Left forelimb (tissue), 1 donor: ENCODE results near the gene MTSS2.

ENCODE experiments used
- DNase-seq: peaks from one replicate; pipeline ENCODE4 v3.0.0-alpha.2; 2018; ENCODE audit warnings: low spot score

The MTSS2 gene, protein sequence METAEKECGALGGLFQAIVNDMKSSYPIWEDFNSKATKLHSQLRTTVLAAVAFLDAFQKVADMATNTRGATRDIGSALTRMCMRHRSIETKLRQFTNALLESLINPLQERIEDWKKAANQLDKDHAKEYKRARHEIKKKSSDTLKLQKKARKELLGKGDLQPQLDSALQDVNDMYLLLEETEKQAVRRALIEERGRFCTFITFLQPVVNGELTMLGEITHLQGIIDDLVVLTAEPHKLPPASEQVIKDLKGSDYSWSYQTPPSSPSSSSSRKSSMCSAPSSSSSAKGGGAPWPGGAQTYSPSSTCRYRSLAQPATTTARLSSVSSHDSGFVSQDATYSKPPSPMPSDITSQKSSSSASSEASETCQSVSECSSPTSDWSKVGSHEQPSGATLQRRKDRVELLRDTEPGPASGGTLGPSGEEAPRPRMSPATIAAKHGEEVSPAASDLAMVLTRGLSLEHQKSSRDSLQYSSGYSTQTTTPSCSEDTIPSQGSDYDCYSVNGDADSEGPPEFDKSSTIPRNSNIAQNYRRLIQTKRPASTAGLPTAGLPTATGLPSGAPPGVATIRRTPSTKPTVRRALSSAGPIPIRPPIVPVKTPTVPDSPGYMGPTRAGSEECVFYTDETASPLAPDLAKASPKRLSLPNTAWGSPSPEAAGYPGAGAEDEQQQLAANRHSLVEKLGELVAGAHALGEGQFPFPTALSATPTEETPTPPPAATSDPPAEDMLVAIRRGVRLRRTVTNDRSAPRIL

DNA sequence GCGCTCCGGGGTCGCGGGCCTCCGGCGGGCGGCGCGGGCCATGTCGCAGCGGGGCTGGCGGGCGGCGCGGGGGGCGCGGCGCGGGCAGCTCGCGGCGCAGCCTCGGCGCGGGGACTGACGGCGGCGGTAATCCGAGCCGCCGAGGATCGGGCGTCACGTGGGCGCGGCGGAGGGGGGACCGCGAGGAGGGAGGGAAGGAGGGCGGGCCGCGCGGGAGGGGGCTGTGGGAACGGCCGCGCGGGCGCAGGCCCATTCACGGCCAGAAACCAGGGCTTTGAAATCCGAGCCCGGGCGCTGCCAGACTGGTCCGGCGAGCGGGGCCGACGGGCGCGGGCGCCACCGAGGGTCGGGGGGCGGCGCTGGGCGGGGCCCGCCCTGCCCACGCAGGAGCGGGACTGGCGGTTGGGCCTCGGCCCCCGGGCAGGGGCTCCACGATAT lies at the start of gene MTSS2:
MTSS2 (minus strand) TSS at position 116 of the 438 bp plus-strand sequence. CDS start 262 bp downstream, outside the sequence.
- peak; percentile 92 for DNase-seq

DNA sequence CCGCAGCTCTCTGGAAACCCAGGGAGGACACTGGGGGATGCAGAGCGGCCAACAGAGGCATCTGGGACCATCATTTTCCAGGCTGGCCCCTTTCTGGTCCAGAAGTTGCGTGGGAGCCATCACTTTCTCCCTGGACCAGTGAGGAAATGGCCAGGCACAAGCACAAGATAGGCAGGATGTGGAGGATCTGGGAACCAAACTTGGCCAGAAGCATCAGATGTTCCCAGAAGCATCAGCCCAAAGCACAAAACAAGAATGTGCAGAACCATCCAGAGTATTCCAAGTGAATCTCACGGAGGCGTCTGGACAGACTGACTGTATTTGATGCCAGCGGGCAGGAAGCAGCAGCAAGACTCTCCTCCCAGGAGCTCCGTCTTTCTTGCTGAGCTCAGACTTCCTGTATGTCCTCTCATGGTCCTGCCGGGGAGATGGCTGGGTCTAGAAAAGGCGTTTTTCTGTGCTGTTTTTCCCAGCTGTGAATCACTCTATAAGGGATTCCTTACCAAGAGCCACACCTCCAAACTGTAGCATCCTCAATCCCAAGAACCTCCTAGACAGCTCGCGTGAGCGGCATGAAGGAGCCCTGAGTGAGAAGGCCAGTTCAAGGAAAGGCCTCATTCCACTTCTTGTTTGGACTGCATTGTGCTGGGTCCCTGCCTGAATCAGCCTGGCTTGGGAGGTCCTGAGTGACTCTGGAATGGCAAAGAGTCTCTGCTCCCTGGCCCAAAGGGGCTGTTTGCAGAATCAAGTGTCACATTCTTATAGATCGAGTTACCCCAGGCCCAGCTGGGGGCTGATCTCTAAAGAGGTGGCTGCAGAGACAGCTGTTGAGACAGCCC lies 49.5 kb upstream of the MTSS2 start:
- no peak for DNase-seq

DNA sequence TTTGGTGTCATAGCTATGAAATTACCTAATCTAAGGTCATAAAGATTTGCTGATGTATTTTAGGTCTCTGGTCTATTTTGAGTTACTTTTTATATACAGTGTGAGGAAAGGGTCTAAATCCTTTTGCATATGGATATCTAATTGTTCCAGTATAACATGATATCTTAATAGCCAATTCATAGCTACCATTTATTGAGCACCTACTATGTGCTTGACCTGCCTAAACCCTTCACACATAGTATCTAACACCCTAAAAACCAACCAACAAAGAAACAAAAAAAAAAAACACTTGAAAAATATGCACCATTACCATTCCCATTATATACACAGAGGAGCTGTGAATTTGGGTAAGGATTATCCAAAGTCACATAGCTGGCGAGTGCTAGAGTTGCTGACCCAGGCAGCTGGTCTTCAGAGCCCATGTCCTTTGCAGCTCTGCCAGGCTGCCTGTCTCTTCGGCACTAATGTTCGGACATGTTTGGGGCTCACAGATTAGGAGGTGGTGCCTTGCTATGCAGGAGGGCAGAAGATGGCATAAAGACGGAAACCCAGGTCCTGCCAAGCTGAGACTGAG lies 48.8 kb upstream of the MTSS2 start:
- DNase-seq = no peak

DNA sequence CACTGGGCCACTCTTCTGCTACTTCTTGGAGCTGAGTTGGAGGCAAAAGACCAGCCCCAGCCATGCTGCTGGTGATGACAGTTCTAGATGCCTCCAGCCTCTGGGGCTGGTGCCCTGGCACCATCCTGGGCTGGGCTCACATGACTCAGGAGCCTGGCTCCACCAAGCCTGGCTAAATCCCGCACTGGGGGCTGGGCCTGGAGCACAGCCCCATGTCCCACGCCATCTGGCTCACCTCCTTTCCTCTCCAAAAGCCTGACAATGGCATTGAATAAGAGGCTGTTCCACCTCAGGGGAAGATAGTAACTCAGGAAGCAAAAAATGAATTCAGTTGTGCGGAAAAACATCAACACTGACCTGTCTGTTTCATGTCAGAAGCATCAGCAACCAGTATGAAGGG lies 45.1 kb upstream of the MTSS2 start:
- DNase-seq = no peak

DNA sequence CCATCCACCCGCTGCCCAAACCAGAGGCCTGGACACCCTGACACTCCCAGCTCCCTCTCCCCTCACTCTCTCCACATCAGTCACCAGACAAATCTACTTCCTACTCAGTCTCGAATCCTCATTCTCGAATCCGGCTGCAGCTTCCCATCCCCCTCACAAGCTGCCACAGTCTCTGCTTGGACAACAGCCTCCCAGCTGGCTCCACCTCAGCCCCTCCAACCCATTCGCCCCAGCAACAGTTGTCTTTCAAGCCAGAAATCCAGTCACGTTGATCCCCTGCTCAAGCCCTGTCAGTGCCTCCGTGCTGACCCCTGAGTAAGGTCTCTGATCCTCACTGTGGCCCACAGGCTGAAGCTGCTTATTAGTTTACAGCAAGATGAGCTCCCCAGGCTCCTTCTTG lies 44.2 kb upstream of the MTSS2 start:
- no peak for DNase-seq

DNA sequence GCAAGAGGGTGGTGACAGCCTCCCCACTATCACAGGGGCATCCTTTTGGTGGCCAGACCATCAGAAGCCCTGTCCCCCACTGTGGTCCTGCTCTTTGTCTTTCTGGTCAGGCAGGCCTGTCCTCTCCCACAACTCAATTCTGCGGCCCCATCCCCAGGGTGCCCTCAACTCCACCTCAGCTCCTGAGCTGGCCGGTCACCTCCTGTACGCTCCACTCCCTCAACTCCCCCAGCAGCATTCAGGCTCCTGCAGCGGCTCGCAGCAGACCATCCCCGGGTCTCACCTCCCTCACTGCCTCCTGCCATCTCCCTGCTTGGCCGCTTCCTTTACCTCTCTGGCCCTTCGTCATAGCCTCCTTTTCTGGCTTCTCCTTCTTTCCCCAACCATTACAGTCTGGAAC lies 43.4 kb upstream of the MTSS2 start:
- DNase-seq = no peak

DNA sequence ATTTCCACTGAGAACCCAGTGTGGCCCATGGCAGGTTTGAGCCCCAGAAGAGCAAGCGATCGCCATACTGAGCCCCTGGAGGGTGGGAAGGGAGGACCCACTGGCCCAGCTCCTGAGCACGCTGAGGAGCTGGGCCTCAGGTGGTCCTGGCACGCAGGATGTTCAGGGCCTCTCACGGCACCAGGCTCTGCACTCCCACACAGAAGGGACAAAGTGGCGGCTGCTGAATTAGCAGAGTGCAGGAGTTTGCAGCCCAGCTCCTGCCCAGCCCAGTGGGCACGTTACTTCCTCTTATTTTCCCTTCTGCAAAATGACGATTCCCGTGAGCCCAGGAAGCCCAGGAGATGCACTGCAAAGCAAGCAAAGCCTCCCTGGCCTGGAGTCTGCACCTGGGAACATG lies 42.3 kb upstream of the MTSS2 start:
- no peak for DNase-seq

DNA sequence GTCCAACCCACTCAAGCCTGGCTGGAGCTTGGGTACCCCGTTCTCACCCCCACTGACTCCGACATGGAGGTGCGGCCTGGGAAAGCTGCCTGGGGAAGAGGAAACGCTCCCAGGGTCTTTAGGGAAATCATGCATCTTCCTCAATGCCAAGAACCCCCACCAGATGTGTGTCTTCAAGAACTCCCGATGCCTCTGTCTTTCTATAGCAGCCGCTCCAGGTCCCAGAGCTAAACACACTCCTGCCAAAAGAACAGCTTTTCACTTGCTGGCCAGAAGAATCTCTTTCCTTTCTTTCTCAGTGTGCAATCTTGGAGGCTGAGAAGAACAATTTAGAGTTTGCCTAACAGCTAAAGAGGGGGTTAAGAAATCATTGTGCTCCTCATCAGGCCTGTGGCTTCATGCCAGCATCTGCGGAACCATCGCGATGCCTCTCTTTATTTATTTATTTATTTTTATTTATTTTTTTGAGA lies 41.1 kb upstream of the MTSS2 start:
- peak; percentile 82 for DNase-seq

DNA sequence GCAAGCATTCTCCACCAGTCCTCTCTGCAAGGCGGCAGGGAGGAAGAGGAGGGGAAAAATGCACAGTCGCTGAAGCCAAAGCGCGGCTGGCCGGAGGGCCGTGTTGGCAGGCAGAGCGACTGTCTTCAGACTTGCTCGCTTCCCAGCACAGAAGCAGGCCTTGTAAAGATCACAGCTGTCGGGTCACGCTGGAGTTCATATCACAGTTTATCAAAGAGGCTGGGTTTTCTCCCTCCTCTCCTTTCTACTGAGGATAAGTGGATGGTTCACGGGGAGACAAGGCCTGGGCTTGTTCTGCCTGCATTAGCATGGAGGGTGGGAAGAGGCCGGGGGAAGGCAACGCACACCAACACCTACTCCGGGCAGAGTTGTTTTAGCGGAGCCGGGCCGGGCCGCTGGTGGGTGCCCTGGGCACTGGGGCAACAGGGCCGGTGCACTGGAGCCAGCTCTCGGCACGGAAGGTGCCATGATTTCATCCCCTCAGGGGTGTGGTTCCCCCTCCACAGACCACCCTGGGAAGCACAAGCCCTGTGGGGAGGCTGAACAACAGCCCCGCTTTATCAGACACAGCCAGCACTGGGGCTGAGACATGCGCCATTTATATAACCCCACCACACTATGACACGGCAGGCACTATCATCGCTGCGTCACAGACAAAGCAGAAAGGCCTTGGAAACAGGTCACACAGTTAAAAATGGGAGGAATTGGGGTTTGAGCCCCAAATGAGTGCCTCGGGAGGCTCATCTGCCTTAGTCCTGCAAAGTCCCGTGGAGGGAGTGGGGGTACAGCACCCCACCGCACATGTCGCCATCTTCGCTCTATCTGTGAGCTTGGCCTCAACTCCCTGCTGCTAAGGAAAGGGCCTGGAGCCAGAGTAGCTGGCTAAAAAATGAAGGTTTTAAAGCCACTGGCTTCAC lies 40.3 kb upstream of the MTSS2 start:
- DNase-seq = peak; percentile 82

DNA sequence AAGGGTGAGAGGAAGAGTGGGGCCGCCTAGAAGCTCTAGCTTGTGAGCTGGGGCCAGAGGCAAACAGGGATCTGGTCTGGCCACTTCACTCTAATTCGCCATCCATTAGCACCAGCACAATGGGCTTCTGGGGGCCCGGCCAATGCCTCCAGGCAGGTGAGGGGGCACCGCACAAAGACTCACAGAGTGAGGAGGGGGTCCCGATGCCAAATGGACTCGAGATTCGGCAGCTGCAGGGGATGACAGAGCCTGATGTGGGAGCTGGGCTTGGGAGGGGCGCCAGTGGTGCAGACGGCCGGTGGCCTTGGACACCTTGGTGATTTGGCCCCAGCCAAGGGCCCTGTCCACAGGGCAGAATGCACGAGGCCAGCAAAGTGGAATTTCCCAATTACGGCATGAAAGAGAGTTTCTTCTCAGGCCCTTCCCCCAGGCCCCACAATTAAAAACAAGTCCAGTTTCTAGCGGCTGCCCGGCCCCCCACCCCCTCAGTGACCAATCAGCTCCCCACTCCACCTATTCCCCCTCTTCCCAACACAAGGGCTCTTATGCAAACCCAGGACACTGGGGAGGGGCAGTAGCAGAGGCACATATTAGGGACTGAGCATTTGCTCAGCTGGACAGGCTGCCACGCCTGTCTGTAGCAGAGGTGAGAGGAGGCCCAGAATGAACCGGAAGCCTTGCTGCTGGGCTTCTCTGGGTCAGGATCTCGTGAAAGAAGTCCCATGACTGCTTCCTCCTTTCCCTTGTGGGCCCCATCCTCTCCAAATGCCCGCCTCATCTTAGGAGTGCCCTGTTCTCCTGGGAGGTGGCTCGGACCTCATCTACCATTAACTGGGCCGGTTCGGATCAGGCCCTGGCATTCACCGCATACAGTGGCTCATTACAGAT lies 39.4 kb upstream of the MTSS2 start:
- DNase-seq = no peak

DNA sequence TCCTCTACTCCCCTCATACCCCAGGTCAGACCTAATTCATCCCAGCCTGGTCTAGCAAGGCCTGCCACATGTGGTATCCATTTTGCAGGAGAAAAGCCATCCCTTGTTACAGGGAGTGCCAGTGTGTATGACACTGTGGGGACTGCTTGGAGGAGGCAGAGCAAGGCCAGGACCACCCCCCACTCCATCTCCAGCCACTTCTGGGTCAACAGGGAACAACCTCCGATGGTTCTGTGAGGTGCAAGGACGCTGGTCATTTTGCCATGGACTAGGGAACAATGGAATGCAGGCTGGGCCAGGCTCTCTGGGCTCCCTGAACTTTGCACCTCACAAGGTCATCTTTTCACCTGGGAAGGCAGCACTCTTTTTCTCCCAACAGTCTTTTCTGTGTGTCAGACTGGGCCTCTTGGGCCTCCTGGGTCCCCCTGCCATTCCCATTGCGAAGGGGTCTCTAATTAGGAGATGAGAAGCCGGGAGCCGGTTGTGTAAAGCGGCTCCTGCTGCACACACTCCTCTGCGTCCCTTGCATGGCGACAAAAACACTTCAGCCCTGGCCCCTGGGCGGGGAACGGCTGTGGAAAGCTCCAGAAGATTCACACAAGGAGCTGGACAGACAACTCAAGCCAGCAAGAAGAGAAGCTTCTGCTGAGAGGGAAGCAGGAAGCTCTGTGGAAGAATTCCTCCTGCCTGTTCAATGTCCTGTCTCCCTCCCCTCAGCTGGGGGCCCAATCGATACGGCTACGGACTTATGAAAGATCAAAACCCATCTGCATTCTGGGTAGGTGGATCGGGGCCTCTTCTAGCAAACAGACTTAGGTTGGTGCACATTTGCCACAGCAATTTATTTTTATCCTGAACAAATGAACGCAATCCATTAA lies 38.5 kb upstream of the MTSS2 start:
- no peak for DNase-seq

DNA sequence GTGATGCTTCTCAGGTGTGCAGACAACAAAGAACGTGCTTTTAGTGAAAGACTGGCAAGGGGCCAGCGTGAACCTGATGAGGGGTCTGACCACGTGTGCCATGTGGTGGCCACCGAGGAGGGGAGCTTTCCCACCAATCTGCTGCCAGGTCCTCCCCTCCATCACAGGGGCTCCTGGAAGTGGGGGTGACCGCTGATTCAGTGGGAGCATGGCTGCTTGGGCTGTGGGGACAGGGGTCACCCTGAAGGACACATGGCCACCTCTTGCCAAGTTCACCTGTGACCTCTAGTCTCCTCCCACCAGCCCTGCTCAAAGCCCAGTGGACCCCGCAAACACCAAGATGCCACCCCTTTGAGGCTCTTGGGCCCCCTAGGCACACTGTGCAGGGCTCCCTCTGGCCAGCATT lies 37.9 kb upstream of the MTSS2 start:
- no peak for DNase-seq

DNA sequence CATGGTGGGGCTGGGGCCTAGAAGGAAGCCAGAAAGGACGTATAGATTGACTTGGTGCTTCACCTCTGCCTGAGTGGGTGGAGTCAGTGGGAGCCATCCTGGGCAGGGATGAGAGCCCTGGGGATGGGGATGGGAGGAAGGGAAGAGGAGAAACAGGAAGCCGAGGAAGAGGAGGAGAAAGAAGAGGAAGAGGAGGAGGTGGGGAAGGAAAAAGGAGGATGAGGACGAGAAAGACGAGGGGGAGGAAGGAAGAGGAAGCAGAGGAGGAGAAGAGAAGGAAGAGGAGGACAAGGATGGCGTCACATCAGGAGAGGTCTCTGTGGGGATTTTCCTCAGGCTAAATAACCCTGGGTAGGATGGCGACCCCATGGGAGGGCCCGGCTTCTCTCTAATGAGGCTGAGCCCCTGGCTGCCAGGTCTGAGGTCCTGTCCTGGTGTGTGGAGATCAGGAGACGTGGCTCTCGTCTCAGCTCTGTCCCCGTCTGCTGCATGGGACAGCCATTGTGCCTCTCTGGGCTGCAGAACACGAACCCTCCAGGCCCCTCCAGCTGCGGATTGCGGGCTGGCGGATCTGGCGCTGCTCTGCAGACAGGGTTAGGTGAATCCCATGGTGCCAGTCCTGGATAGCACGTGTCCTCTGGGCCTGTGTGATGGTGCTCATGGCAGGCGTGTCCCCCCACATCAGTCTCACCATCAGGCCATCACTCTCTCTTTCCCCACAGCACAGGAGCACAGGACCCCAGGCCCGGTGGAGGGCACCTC lies 35.5 kb upstream of the MTSS2 start:
- DNase-seq = no peak

DNA sequence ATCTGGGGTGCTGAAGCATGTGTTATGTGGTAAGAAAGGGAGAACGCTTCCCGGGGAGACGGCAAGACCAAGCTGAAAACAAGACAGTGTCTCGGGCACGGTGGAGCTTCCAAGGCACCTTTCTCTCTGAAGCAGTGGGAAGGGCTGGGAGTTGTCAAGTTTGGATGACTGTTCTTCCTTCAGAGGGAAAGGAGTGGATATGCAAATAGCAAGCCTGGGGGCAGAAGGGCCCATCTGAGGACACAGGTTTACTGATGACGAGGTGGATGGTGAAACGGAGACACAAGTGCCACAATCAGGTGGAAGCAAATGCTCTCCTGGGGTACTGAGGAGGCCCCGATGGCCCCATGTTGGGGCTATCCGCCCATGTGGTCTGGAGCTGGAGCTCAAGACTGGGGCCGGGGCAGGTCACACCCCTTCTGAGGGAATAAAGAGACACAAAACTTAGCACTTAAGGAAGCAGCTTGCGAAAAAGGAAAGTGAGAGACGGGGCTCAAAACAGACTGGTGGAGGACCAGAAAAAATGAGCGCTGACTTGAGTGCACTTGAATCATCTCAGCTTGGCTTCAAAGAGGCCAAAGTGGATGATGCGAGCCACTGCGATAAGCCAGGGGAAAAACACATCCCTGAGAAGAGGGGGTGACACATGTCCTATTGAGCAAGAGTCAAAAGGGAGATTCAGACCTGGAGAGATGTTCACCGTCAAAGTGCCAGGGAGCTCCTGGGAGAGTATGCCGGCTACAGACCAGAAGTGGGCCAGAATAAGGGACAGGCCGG lies 34.8 kb upstream of the MTSS2 start:
- DNase-seq = no peak

DNA sequence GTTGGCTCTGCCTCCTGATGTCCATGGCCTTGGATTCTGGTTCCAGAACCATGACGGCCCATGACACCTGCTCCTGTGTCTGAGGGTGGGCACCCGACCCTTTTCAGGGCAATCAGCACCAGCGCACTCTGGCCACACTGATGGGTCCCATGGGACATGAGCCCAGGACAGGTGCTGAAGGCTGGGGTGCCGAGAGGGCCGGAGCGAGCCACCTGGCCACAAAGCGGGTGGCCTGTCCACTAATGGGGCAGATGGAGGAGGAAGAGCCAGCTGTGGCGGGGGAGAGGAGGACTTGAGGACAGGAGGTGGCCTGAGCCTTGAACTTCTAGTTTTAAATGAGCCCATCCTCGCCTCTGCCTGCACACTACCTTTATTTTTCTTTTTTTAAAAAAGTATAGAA lies 31.2 kb upstream of the MTSS2 start:
- DNase-seq = no peak

DNA sequence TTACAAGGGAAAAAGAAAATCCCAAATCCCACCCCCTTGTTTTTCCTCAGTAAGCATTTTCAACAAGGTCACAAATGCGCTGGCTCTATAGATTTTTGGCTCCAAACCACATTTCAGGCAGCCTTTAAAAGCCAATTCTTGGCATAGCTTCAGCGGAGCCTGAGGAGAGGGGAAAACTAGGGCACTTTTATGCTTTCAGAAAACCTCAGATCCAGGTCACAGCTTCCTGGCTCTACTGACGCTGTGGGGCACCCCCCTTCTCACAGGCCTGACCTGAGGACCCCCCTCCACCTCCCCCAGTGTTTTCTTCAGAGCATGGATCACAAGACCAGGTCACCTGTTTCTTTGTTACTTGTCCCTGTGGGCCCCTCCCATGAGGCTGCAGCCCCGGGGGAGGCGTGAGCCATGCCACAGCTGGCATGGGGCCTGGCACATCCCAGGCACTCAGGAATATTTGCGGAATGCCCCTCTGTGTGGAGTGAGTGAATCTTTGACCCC lies 30.1 kb upstream of the MTSS2 start:
- no peak for DNase-seq
